ENCODE data around the gene ANKH. TPM values are rescaled to one million over a fixed set of nuclear protein-coding genes. Genes with fewer than 3 reads are reported as not detected.

The ANKH gene
- total and polyA plus RNA-seq, 2 of the 13 experiments (the other 11 are each of a cell fraction or from before 2014, with no cell fraction given) = 25.0 to 36.0 TPM

GRCh38 chr5:14762549-14763216, 108.9 kb downstream of the ANKH start (continued):
- TF ChIP-seq HNF1A (IDR thresholded peaks at IDR 0.05; ENCODE audit: low read depth) (no peak), HNF1A (CRISPR knock-in tag; IDR thresholded peaks at IDR 0.05; ENCODE audit: borderline replicate concordance) (no peak), ZEB1 (IDR thresholded peaks at IDR 0.05; ENCODE audit: insufficient replicate concordance, low read depth) (no peak), ZNF550 (CRISPR knock-in tag; IDR thresholded peaks at IDR 0.05; ENCODE audit: borderline replicate concordance) (no peak)

- peaks cover 0 to 12% of the 10 kb centered on the region in 2 experiments; a peak in 1 of 5 replicates for H3K36me3 ChIP-seq (replicated peaks in 1 of 2; ENCODE audit: control insufficient read depth in 1 of 2, insufficient read depth in 2 of 2, low read length in 2 of 2)
- H3K27me3 ChIP-seq (ENCODE audit: control insufficient read depth in 1 of 2, insufficient read depth in 2 of 2, low read length in 2 of 2) = no peaks in the 10 kb centered on the region
- peak overlapping the region; percentile 65 for H3K27ac ChIP-seq (ENCODE audit: extremely low read length, insufficient read depth, low read length)
- FAIRE-seq (peak; percentile 82), DNase-seq (ENCODE audit: low spot score) (peak; percentile 73), ATAC-seq (peak; percentile 94)
- POLR2A ChIA-PET = interaction anchor here (0.8 to 2.5 kb wide), 4 partner anchors 8 to 249 kb away, joined by 3 to 9 read pairs (median 6); no protein-coding TSS in a partner anchor
- H3K4me1 ChIP-seq (ENCODE audit: insufficient read depth, low read length) = peaks cover 42% of the 10 kb centered on the region
- no TSS peak for BruUV-seq (replicated peaks)
- intact Hi-C loops (cut with micrococcal nuclease; ENCODE audit: unreplicated experiment) = no loop called here
- no peaks in the 10 kb centered on the region for H4K20me1 ChIP-seq (ENCODE audit: insufficient read depth, low read length)
- WGBS (ENCODE audit: low lambda C conversion rate) = 38% methylated on average over 4 of the region's 4 CpGs
- H3K4me3 ChIP-seq (replicated peaks in 1 of 3; ENCODE audit: insufficient read depth in 1 of 3, low read depth in 2 of 3, low read length in 3 of 3) = peak overlapping the region in 1 of 3 experiments; percentile 5; a peak in 1 of 6 replicates
- H3K9me3 ChIP-seq (ENCODE audit: low read length) = no peaks in the 10 kb centered on the region
- no peaks in the 10 kb centered on the region for H3K79me2 ChIP-seq (ENCODE audit: insufficient read depth, low read length)
- H2AFZ ChIP-seq (ENCODE audit: low read length) = no peak overlapping the region
- H3K9ac ChIP-seq (ENCODE audit: insufficient read depth, low read depth, low read length) = peak overlapping the region; percentile 24; the same call in 1 of the 2 replicates
- in situ Hi-C loops (cut with HindIII; ENCODE audit: extremely low pct_ligation_motif_present, low pct_unique_long_range_greater_than_20kb) = no loop called here
- peak overlapping the region; percentile 34; the same call in 1 of the 2 replicates for H3K4me2 ChIP-seq (ENCODE audit: low read depth, low read length)
- CTCF ChIA-PET (ENCODE audit: low intra/inter-chr PET ratio, low total read pairs) = no interaction called here
- no peak for TF ChIP-seq ZNF251 (CRISPR knock-in tag; IDR thresholded peaks at IDR 0.05)
- TF ChIP-seq SCMH1 (CRISPR knock-in tag; IDR thresholded peaks at IDR 0.05; ENCODE audit: borderline replicate concordance) = no peak
- TF ChIP-seq ZSCAN25 (CRISPR knock-in tag; IDR thresholded peaks at IDR 0.05) = no peak
- no peak for TF ChIP-seq CBFB (CRISPR knock-in tag; IDR thresholded peaks at IDR 0.05)
- no peak for TF ChIP-seq ATM (IDR thresholded peaks at IDR 0.05; ENCODE audit: borderline replicate concordance)
- TF ChIP-seq U2AF1 (optimal IDR thresholded peaks at IDR 0.05; ENCODE audit: low read depth, low read length) = no peak
- no peak for TF ChIP-seq TOPORS (CRISPR knock-in tag; IDR thresholded peaks at IDR 0.05)
- TF ChIP-seq MED13 (CRISPR knock-in tag; IDR thresholded peaks at IDR 0.05) = no peak
- no peak for TF ChIP-seq PATZ1 (CRISPR knock-in tag; IDR thresholded peaks at IDR 0.05)
- TF ChIP-seq MAFF (IDR thresholded peaks at IDR 0.05; ENCODE audit: low read depth, low read length) = no peak
- no peak for TF ChIP-seq PHF21A (CRISPR knock-in tag; IDR thresholded peaks at IDR 0.05)
- no peak for TF ChIP-seq YEATS4 (CRISPR knock-in tag; IDR thresholded peaks at IDR 0.05; ENCODE audit: borderline replicate concordance)
Measured at GRCh38 chr5:14760548-14761002, 111.0 kb downstream of the ANKH start.
